ENCODE results near the gene PRR32.

Gene PRR32, protein sequence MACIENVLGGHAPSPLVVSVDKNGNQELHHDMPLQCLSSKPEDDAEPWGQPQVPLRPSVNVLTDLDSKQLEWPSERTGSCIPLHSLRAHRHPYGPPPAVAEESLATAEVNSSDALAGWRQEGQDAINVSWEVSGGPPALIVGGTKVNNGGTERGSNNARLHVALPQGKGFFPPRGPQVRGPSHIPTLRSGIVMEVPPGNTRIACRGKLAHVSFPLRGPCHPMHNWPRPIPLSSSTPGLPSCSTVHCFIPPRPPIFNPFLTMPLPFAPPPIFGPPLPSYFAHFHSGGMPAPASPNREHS

DNA sequence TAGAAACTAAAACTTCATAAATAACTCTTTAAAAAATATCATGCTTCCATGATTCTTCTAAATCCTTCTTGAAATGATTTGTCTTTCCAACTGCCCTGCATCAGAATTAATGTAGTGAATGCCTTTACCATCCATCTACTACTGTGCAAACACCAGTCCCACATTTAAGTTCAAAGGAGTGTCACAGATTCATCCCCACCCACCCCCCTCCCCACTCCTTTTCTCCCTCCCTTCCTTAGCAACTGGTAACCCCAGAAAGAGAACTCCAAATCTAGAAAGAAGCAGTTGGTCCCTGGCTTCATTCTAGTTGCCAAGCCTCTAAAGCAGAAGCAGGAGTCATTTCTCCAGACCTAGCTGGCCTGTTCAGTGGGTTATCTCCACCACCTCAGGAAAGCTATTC is at the start of gene PRR32:
PRR32 (plus strand) TSS at position 301 of the 400 bp plus-strand sequence. CDS start 115 bp downstream, outside the sequence.
- TF ChIP-seq EZH2 (IDR thresholded peaks at IDR 0.05; ENCODE audit: borderline replicate concordance, low read depth, low read length, severe bottlenecking), result no peak
- TF ChIP-seq, protein P1, sequence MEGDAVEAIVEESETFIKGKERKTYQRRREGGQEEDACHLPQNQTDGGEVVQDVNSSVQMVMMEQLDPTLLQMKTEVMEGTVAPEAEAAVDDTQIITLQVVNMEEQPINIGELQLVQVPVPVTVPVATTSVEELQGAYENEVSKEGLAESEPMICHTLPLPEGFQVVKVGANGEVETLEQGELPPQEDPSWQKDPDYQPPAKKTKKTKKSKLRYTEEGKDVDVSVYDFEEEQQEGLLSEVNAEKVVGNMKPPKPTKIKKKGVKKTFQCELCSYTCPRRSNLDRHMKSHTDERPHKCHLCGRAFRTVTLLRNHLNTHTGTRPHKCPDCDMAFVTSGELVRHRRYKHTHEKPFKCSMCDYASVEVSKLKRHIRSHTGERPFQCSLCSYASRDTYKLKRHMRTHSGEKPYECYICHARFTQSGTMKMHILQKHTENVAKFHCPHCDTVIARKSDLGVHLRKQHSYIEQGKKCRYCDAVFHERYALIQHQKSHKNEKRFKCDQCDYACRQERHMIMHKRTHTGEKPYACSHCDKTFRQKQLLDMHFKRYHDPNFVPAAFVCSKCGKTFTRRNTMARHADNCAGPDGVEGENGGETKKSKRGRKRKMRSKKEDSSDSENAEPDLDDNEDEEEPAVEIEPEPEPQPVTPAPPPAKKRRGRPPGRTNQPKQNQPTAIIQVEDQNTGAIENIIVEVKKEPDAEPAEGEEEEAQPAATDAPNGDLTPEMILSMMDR (IDR thresholded peaks at IDR 0.05; ENCODE audit: borderline replicate concordance, extremely low read depth, low read length, poor library complexity, severe bottlenecking), result no peak
- Histone ChIP-seq H3K9ac (ENCODE audit: low read depth, low read length) (no peak within 1 kb of the TSS), H3K4me1 (ENCODE audit: insufficient read depth, low read length) (no peaks in the 10 kb centered on the region), H2AFZ (ENCODE audit: low read depth, low read length) (no peak within 1 kb of the TSS), H4K20me1 (ENCODE audit: insufficient read depth, low read length) (no peaks in the 10 kb centered on the region), H3K27ac (ENCODE audit: low read length) (no peak within 1 kb of the TSS), H3K4me2 (ENCODE audit: insufficient read depth, low read length) (no peak within 1 kb of the TSS), H3K27me3 (ENCODE audit: insufficient read depth, low read length, poor library complexity) (no peaks in the 10 kb centered on the region), H3K36me3 (ENCODE audit: insufficient read depth, low read length) (no peaks in the 10 kb centered on the region), H3K4me3 (ENCODE audit: low read depth in 1 of 2, low read length in 2 of 2) (no peak within 1 kb of the TSS), H3K79me2 (ENCODE audit: insufficient read depth, low read length) (no peaks in the 10 kb centered on the region), H3K9me3 (ENCODE audit: insufficient read depth, low read length, severe bottlenecking) (no peaks in the 10 kb centered on the region)
- DNase-seq, result no peak
- ATAC-seq (ENCODE audit: insufficient read depth, low read depth), result no peak

DNA sequence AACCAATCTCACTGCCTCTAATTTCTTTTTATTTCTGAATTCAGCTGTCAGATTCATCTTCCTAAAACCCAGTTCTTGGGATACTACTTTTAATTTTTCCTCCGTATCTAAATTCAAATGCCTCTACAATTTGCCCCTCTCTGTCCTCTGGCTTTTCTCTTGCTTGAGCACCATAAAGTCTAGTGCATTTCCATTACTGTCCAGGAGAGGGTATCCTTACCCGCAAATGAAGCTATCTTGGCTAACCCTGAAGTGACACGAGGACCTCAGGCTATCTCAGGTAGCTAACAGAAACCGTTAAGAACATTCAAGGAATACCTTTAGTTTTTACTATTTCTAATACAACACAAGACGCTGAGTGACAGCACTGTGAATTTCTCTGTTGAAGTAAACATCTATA is 49.4 kb upstream of the PRR32 start:
- Histone ChIP-seq H3K27me3 (ENCODE audit: insufficient read depth, low read length, poor library complexity) (no peaks in the 10 kb centered on the region), H3K4me2 (ENCODE audit: insufficient read depth, low read length) (no peak overlapping the region), H3K79me2 (ENCODE audit: insufficient read depth, low read length) (no peaks in the 10 kb centered on the region), H3K36me3 (ENCODE audit: insufficient read depth, low read length) (no peaks in the 10 kb centered on the region), H3K4me1 (ENCODE audit: insufficient read depth, low read length) (no peaks in the 10 kb centered on the region), H4K20me1 (ENCODE audit: insufficient read depth, low read length) (no peaks in the 10 kb centered on the region), H3K9me3 (ENCODE audit: insufficient read depth, low read length, severe bottlenecking) (no peaks in the 10 kb centered on the region), H3K9ac (ENCODE audit: low read depth, low read length) (no peak overlapping the region), H3K4me3 (ENCODE audit: low read depth in 1 of 2, low read length in 2 of 2) (no peak overlapping the region), H3K27ac (ENCODE audit: low read length) (no peak overlapping the region), H2AFZ (ENCODE audit: low read depth, low read length) (no peak overlapping the region)
- TF ChIP-seq, protein P1 (IDR thresholded peaks at IDR 0.05; ENCODE audit: borderline replicate concordance, extremely low read depth, low read length, poor library complexity, severe bottlenecking), result peak; percentile 45
- no peak for TF ChIP-seq EZH2 (IDR thresholded peaks at IDR 0.05; ENCODE audit: borderline replicate concordance, low read depth, low read length, severe bottlenecking)
- DNase-seq (no peak), ATAC-seq (ENCODE audit: insufficient read depth, low read depth) (no peak)

DNA sequence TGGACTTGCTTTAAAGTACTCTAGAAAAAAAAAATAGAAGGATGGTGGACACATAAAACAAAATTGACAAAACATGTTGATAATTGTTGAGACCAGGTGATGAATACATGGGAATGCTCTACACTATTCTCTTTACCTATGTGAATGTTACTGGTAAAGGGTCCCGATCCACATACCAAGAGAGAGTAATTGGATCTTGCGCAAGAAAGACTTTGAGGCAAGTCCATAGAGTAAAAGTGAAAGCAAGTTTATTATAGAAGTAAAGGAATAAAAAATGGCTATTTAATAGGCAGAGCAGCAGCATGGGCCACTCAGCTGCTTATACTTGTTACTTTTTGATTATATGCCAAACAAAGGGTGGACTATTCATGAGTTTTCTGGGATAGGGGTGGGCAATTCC is 34.0 kb upstream of the PRR32 start:
- Histone ChIP-seq H3K4me2 (ENCODE audit: insufficient read depth, low read length) (no peak overlapping the region), H3K27ac (ENCODE audit: low read length) (no peak overlapping the region), H3K27me3 (ENCODE audit: insufficient read depth, low read length, poor library complexity) (no peaks in the 10 kb centered on the region), H3K36me3 (ENCODE audit: insufficient read depth, low read length) (no peaks in the 10 kb centered on the region), H3K9ac (ENCODE audit: low read depth, low read length) (no peak overlapping the region), H3K4me3 (ENCODE audit: low read depth in 1 of 2, low read length in 2 of 2) (no peak overlapping the region), H3K79me2 (ENCODE audit: insufficient read depth, low read length) (no peaks in the 10 kb centered on the region), H2AFZ (ENCODE audit: low read depth, low read length) (no peak overlapping the region), H4K20me1 (ENCODE audit: insufficient read depth, low read length) (no peaks in the 10 kb centered on the region), H3K9me3 (ENCODE audit: insufficient read depth, low read length, severe bottlenecking) (no peaks in the 10 kb centered on the region), H3K4me1 (ENCODE audit: insufficient read depth, low read length) (no peaks in the 10 kb centered on the region)
- no peak for TF ChIP-seq EZH2 (IDR thresholded peaks at IDR 0.05; ENCODE audit: borderline replicate concordance, low read depth, low read length, severe bottlenecking)
- TF ChIP-seq, protein P1 (IDR thresholded peaks at IDR 0.05; ENCODE audit: borderline replicate concordance, extremely low read depth, low read length, poor library complexity, severe bottlenecking), result no peak
- DNase-seq (no peak), ATAC-seq (ENCODE audit: insufficient read depth, low read depth) (no peak)
